Thoracic aorta endothelial cell (primary cell): ENCODE measurements around the gene FAM111A. TPM values are rescaled to one million over a fixed set of nuclear protein-coding genes. Genes with fewer than 3 reads are reported as not detected.

Experiments
- total RNA-seq: library from RNA; depleted of rRNA; stranded (reverse); fragments of >200 nt; gene quantifications from 2 replicates; pipeline ENCODE4 v1.2.3, GENCODE V29; 2012

The FAM111A gene
- 73.5 and 98.7 TPM in 2 replicates for total RNA-seq

GRCh38 chr11:59142530-59143507 lies at the start of gene FAM111A:
Gene FAM111A (plus strand): TSS chr11:59142856. CDS start chr11:59148873, 6,017 bp downstream.

GRCh38 chr11:59106363-59107336 lies 36.0 kb upstream of the FAM111A start, which contains the start of gene FAM111B:
Gene FAM111B (plus strand): TSS chr11:59107237. CDS start chr11:59109626, 2,389 bp downstream.

GRCh38 chr11:59171508-59172322 lies 29.1 kb downstream of the FAM111A start, which contains the start of gene DTX4:
Gene DTX4 (plus strand): TSS chr11:59172132. CDS start chr11:59172596, 464 bp downstream.

Other genes with a start within 250 kb of the FAM111A start
- gene GLYATL1, start 203.4 kb upstream of the FAM111A start, total RNA-seq, result not detected in 2 replicates
- gene GLYATL1B, start 56.5 kb upstream of the FAM111A start, total RNA-seq, result not detected in 2 replicates
- gene FAM111B, start 35.6 kb upstream of the FAM111A start, total RNA-seq, result 29.9 and 40.4 TPM in 2 replicates
- 0.14 and 0.53 TPM in 2 replicates for gene DTX4, start 29.3 kb downstream of the FAM111A start, total RNA-seq
- not detected in 2 replicates for gene MPEG1, start 70.1 kb downstream of the FAM111A start, total RNA-seq
- not detected in 2 replicates for gene OR5AN1, start 216.0 kb downstream of the FAM111A start, total RNA-seq